HL-60 (cell line): ENCODE data around the gene LGALS3.
A peak's percentile ranks its signal among the peaks of the same experiment; 100 is the strongest.

Source experiments
- DNase-seq, 2 experiments: peaks; one replicate each; pipeline ENCODE4 v3.0.0-alpha.2; 2010 to 2020; ENCODE audit warnings: low read depth in 1 of 2, low spot score in 1 of 2
- H3K27ac ChIP-seq: fragments of 250-450 bp; sonication (Bioruptor Pico); replicated peaks from 2 replicates; pipeline ENCODE4 v1.5.1; 2020; ENCODE audit warnings: mild to moderate bottlenecking, moderate library complexity
- H3K27me3 ChIP-seq: fragments of 250-450 bp; sonication (Bioruptor Pico); 2 replicates; pipeline ENCODE4 v1.5.1; 2021; ENCODE audit warnings: mild to moderate bottlenecking, moderate library complexity; ENCODE audit not compliant: insufficient read depth, poor library complexity, severe bottlenecking
- H3K4me3 ChIP-seq: replicated peaks from 2 replicates; pipeline ENCODE4 v1.5.1; 2011; ENCODE audit warnings: mild to moderate bottlenecking, control low read depth, low read length; ENCODE audit not compliant: insufficient read depth
- CTCF ChIP-seq: IDR thresholded peaks from one replicate; pipeline ENCODE4 v1.5.1; 2011; ENCODE audit warnings: low read length, control low read depth, inconsistent platforms; ENCODE audit not compliant: insufficient read depth
- GABPA ChIP-seq: IDR thresholded peaks from 2 replicates; pipeline ENCODE4 v1.6.1; 2012; ENCODE audit warnings: low read depth
- POLR2AphosphoS5 ChIP-seq: IDR thresholded peaks from 2 replicates; pipeline ENCODE4 v1.6.1; 2012; ENCODE audit warnings: low read depth
- REST ChIP-seq: IDR thresholded peaks from 2 replicates; pipeline ENCODE4 v1.6.1; 2012; ENCODE audit warnings: low read depth; ENCODE audit not compliant: insufficient replicate concordance
- SPI1 ChIP-seq: IDR thresholded peaks from 2 replicates; pipeline ENCODE4 v1.6.1; 2012; ENCODE audit warnings: low read depth, mild to moderate bottlenecking, borderline replicate concordance

The LGALS3 gene

GRCh38 chr14:55125403-55125802 lies 3.6 kb upstream of the LGALS3 start:
- no peak for TF ChIP-seq GABPA
- TF ChIP-seq SPI1 = peak; percentile 82; the same call in 1 of the 2 replicates
- Histone ChIP-seq H3K27ac (peak overlapping the region; percentile 63), H3K27me3 (peaks cover 9% of the 10 kb centered on the region), H3K4me3 (no peak overlapping the region)
- DNase-seq = peak; percentile 69 to 89

- TF ChIP-seq REST (no peak), SPI1 (no peak), POLR2AphosphoS5 (no peak), GABPA (no peak), CTCF (no peak)
- H3K4me3 ChIP-seq = no peak overlapping the region
- H3K27me3 ChIP-seq = peaks cover 9% of the 10 kb centered on the region
- DNase-seq = no peak
- peak overlapping the region; percentile 63; the same call in 1 of the 2 replicates for H3K27ac ChIP-seq
These were observed 3.0 kb upstream of the LGALS3 start for GRCh38 chr14:55126034-55126433.

- H3K4me3 ChIP-seq = no peak overlapping the region
- TF ChIP-seq CTCF = no peak
- TF ChIP-seq SPI1 = no peak
- no peak for TF ChIP-seq GABPA
- TF ChIP-seq REST = no peak
- TF ChIP-seq POLR2AphosphoS5 = no peak
- H3K27me3 ChIP-seq = peaks cover 9% of the 10 kb centered on the region
- peak in 1 of 2 experiments; percentile 43 for DNase-seq
- no peak overlapping the region for H3K27ac ChIP-seq
These were observed 2.1 kb upstream of the LGALS3 start for GRCh38 chr14:55126932-55127459.

- DNase-seq = no peak
- no peak overlapping the region for H3K27ac ChIP-seq
- TF ChIP-seq CTCF (no peak), REST (no peak), POLR2AphosphoS5 (no peak), GABPA (no peak), SPI1 (no peak)
- H3K4me3 ChIP-seq = no peak overlapping the region
- H3K27me3 ChIP-seq = peaks cover 9% of the 10 kb centered on the region
These were observed 1.5 kb upstream of the LGALS3 start for GRCh38 chr14:55127460-55127951.
